Measurements from ENCODE around the gene MARS1. TPM values are rescaled to one million over a fixed set of nuclear protein-coding genes. Genes with fewer than 3 reads are reported as not detected.
"Not testable (repeated sequence)": the region's sequence is repeated elsewhere in the genome, so short reads cannot be mapped to it uniquely, and the experiment has no call there.

MARS1 gene
- total RNA-seq, 2 experiments from 2014 or later, result 275 to 291 TPM

DNA sequence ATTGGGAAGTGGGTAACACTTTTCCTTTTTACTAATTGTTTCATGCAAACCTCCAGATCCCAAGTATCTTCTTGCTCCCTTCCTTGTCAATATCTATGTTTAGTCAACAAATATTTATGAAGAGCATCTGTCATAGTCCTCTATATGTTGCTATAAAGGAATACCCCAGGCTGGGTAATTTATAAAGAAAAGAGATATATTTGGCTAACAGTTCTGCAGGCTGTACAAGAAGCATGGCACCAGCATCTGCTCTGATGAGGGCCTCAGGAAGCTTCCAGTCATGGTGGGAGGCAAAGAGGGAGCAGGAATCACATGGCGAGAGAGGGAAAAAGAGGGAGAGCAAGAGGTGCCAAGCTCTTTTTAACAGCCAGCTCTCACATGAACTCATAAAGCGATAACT, 66.6 kb downstream of the MARS1 start:
- ATAC-seq (no peak), DNase-seq (no peak)
- Mint-ChIP-seq H3K4me1 (ENCODE audit: low read depth) (peaks cover 12% of the 10 kb centered on the region), H3K27ac (no peak overlapping the region), H3K4me3 (no peak overlapping the region), H3K27me3 (ENCODE audit: low read depth) (peaks cover 6% of the 10 kb centered on the region), H3K9me3 (ENCODE audit: insufficient read depth) (no peaks in the 10 kb centered on the region), H3K36me3 (ENCODE audit: low read depth) (no peaks in the 10 kb centered on the region)
- POLR2A ChIA-PET, result no interaction called here
- CTCF ChIA-PET, result interaction anchor here (0.7 to 2.1 kb wide), 2 partner anchors 29 to 51 kb away, joined by 3 to 10 read pairs; no protein-coding TSS in a partner anchor

DNA sequence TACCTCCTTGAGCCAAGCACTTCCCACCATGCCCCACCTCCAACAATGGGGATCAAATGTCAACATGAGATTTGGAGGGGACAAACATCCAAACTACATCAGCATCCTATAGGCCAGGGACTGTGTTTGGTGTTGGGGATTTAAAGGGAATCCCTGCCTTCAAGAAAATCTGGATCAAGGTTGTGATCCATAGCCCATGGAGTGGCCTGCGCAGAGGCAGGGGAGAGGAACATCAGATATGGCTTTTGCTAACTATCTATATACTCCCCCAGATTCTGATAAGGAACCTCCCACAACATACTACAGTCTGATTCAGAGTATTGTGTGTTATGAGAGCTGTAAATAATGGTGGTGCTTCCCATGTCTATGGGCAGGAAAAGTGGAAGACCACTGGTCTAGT, 67.0 kb downstream of the MARS1 start:
- H3K4me3 Mint-ChIP-seq, result no peak overlapping the region
- ATAC-seq, result no peak
- H3K27ac Mint-ChIP-seq, result no peak overlapping the region
- H3K9me3 Mint-ChIP-seq (ENCODE audit: insufficient read depth), result no peaks in the 10 kb centered on the region
- H3K27me3 Mint-ChIP-seq (ENCODE audit: low read depth), result peaks cover 6% of the 10 kb centered on the region
- CTCF ChIA-PET, result interaction anchor here (0.7 to 2.1 kb wide), 3 partner anchors 28 to 99 kb away, joined by 3 to 10 read pairs (median 3); no protein-coding TSS in a partner anchor
- H3K36me3 Mint-ChIP-seq (ENCODE audit: low read depth), result no peaks in the 10 kb centered on the region
- DNase-seq, result no peak
- POLR2A ChIA-PET, result no interaction called here
- H3K4me1 Mint-ChIP-seq (ENCODE audit: low read depth), result peaks cover 13% of the 10 kb centered on the region

DNA sequence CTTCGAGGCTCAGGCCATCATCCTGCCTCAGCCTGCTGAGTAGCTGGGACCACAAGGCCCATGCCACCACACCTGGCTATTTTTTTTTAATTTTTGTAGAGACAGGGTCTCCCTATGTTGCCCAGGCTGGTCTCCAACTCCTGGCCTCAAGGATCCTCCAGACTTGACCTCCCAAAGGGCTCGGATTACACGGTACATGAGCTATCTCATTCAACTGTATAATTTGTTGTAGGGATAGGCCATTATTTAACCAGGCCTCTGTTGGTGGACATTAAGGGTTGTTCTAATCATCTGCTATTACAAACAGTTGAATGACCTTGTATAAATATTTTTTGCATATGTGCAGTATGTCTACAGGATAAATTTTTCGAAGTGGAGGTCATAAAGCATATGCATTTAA, 71.0 kb downstream of the MARS1 start:
- no peak overlapping the region for H3K27ac Mint-ChIP-seq
- no peaks in the 10 kb centered on the region for H3K9me3 Mint-ChIP-seq (ENCODE audit: insufficient read depth)
- peaks cover 9% of the 10 kb centered on the region for H3K27me3 Mint-ChIP-seq (ENCODE audit: low read depth)
- H3K4me1 Mint-ChIP-seq (ENCODE audit: low read depth), result peaks cover 8% of the 10 kb centered on the region
- ATAC-seq (no peak), DNase-seq (no peak)
- POLR2A ChIA-PET, result no interaction called here
- CTCF ChIA-PET, result no interaction called here
- H3K36me3 Mint-ChIP-seq (ENCODE audit: low read depth), result no peaks in the 10 kb centered on the region
- H3K4me3 Mint-ChIP-seq, result no peak overlapping the region

DNA sequence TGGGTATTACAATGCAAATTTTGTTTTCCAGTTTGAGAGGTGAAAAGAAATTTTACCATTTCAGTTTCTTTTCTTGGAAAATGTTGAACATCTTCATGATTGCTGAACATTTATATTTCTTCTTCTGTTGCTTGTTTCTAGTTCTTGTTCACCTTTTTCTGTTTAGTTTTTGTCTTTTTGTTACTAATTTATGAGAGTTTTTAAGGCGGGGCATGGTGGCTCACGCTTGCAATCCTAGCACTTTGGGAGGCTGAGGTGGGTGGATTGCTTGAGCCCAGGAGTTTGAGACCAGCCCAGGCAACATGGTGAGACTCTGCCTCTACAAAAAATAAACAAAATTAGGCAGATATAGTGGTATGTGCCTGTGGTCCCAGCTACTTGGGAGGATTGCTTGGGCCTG, 72.6 kb downstream of the MARS1 start:
- no peaks in the 10 kb centered on the region for H3K9me3 Mint-ChIP-seq (ENCODE audit: insufficient read depth)
- H3K27ac Mint-ChIP-seq, result no peak overlapping the region
- ChIA-PET CTCF (interaction anchor here (0.8 kb wide), 1 partner anchor 23 kb away, joined by 3 read pairs; no protein-coding TSS in a partner anchor), POLR2A (no interaction called here)
- no peak for ATAC-seq
- H3K27me3 Mint-ChIP-seq (ENCODE audit: low read depth), result peaks cover 12% of the 10 kb centered on the region
- no peak overlapping the region for H3K4me3 Mint-ChIP-seq
- DNase-seq, result no peak
- peaks cover 8% of the 10 kb centered on the region for H3K4me1 Mint-ChIP-seq (ENCODE audit: low read depth)
- no peaks in the 10 kb centered on the region for H3K36me3 Mint-ChIP-seq (ENCODE audit: low read depth)

DNA sequence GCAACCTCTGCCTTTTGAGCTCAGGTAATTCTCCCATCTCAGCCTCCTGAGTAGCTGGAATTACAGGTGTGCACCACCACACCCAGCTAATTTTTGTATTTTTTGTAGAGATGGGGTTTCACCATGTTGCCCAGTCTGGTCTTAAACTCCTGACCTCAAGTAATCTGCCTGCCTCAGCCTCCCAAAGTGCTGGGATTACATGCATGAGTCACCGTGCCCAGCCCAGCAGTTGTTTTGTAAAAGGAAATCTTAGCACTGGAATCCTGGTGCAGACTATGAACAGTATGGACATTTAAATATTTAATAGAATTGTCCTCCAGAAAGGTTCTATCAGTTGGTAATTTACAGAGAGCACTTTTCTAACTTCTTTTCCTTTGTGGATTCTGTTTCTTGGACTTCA, 73.2 kb downstream of the MARS1 start:
- DNase-seq; H3K4me1 Mint-ChIP-seq (ENCODE audit: low read depth); H3K9me3 Mint-ChIP-seq (ENCODE audit: insufficient read depth); POLR2A ChIA-PET; H3K27ac Mint-ChIP-seq; ATAC-seq; H3K36me3 Mint-ChIP-seq (ENCODE audit: low read depth); H3K4me3 Mint-ChIP-seq: not testable (repeated sequence)
- H3K27me3 Mint-ChIP-seq (ENCODE audit: low read depth), result peaks cover 12% of the 10 kb centered on the region
- CTCF ChIA-PET, result interaction anchor here (0.8 kb wide), 1 partner anchor 22 kb away, joined by 3 read pairs; no protein-coding TSS in a partner anchor

DNA sequence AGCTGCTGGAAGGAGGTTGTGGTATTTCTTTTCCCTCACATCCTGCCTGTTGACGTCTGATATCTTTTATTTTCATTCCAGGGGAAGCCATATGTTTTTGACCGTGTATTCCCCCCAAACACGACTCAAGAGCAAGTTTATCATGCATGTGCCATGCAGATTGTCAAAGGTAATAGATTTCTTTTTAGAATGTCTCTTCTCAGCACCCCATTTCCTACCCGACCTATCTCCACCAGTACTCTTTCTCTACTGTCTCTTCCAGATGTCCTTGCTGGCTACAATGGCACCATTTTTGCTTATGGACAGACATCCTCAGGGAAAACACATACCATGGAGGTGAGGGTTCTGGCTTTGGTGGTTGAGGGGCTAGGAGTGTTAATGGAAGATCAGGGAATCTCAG, 75.5 kb downstream of the MARS1 start:
- ATAC-seq, result no peak
- Mint-ChIP-seq H3K9me3 (ENCODE audit: insufficient read depth) (no peaks in the 10 kb centered on the region), H3K27me3 (ENCODE audit: low read depth) (peaks cover 12% of the 10 kb centered on the region), H3K4me1 (ENCODE audit: low read depth) (peaks cover 8% of the 10 kb centered on the region), H3K4me3 (no peak overlapping the region), H3K27ac (no peak overlapping the region), H3K36me3 (ENCODE audit: low read depth) (no peaks in the 10 kb centered on the region)
- ChIA-PET CTCF (no interaction called here), POLR2A (interaction anchor here (0.9 kb wide), 1 partner anchor 17 kb away, joined by 3 read pairs; the partner anchor contains the start of gene DCTN2)
- DNase-seq, result no peak

DNA sequence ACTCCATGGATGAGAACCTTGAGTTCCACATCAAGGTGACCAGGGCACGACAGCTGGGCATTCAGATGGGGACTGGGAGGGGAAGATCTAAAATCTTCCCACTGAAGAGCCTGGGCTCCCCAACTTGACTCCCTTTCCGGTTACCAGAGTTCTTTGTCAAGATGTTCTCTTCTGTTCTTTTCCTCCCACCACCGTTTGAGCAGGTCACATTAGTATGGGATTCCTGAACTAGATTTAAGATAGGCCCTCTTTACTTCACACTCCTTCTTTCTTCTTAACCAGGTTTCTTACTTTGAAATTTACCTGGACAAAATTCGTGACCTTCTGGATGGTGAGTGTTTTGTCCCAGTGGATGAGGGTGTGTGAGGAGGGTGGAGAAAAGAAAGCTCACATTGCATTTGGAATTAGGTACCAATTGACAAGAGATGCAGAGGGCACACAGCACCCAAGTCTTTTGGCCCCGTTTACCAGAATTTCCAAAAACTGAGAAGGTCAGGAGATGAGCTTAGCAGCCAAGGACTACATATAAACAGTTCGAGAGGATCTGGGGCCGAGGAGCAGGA, 76.4 kb downstream of the MARS1 start:
- Mint-ChIP-seq H3K27me3 (ENCODE audit: low read depth) (peaks cover 12% of the 10 kb centered on the region), H3K36me3 (ENCODE audit: low read depth) (no peaks in the 10 kb centered on the region), H3K4me1 (ENCODE audit: low read depth) (peaks cover 8% of the 10 kb centered on the region), H3K27ac (no peak overlapping the region), H3K4me3 (no peak overlapping the region), H3K9me3 (ENCODE audit: insufficient read depth) (no peaks in the 10 kb centered on the region)
- POLR2A ChIA-PET, result interaction anchor here (0.9 kb wide), 1 partner anchor 17 kb away, joined by 3 read pairs; the partner anchor contains the start of gene DCTN2
- no peak for ATAC-seq
- CTCF ChIA-PET, result no interaction called here
- DNase-seq, result no peak

Small RNA genes within 50 kb of the gene (microRNA-seq; reads per million reads assigned to microRNA genes)
- gene MIR616 (7.5 reads per million, percentile 15 among the genes with 10 or more reads in this experiment), gene MIR6758 (not detected)

Other genes starting within 250 kb of the MARS1 start
- gene STAC3, start 236.9 kb upstream of the MARS1 start, total RNA-seq, result 1 to 10 TPM; 7.5 to 9.9 TPM
- 10 to 100 TPM; 59.0 to 61.7 TPM for gene R3HDM2, start 57.0 kb upstream of the MARS1 start, total RNA-seq
- gene INHBC, start 53.3 kb upstream of the MARS1 start, total RNA-seq, result not detected
- gene INHBE, start 32.8 kb upstream of the MARS1 start, total RNA-seq, result not detected
- gene GLI1, start 28.3 kb upstream of the MARS1 start, total RNA-seq, result 1 to 10 TPM in 1 of 2 experiments, under 1 TPM in 1; 0.68 to 1.9 TPM
- 100 to 1,000 TPM; 243 to 248 TPM for gene ARHGAP9, start 8.2 kb upstream of the MARS1 start, total RNA-seq
- 10 to 100 TPM; 14.9 to 15.0 TPM for gene DDIT3, start 32.4 kb downstream of the MARS1 start, total RNA-seq
- gene MBD6, start 34.8 kb downstream of the MARS1 start, total RNA-seq, result 10 to 100 TPM; 68.4 to 71.4 TPM
- 10 to 100 TPM; 89.3 to 96.5 TPM for gene DCTN2, start 59.1 kb downstream of the MARS1 start, total RNA-seq
- gene KIF5A, start 62.0 kb downstream of the MARS1 start, total RNA-seq, result 1 to 10 TPM in 1 of 2 experiments, under 1 TPM in 1; 0.99 to 1.4 TPM
- gene PIP4K2C, start 103.1 kb downstream of the MARS1 start, total RNA-seq, result 10 to 100 TPM; 16.8 to 17.9 TPM
- gene DTX3, start 116.8 kb downstream of the MARS1 start, total RNA-seq, result 10 to 100 TPM; 15.4 to 17.8 TPM
- under 1 TPM; 0.37 TPM for gene ARHGEF25, start 123.4 kb downstream of the MARS1 start, total RNA-seq
- gene B4GALNT1, start 145.1 kb downstream of the MARS1 start, total RNA-seq, result under 1 TPM; 0.84 to 0.99 TPM
- 100 to 1,000 TPM; 100 to 107 TPM for gene OS9, start 206.1 kb downstream of the MARS1 start, total RNA-seq

Measured in activated CD8-positive, alpha-beta T cell treated with anti-CD3 and anti-CD28 coated beads, Interleukin-2, amount 10 ng/mL, durations not matched to agents 7 days and 5 days (primary cell).